Forelimb muscle (tissue), 1 donor: ENCODE results near the gene KAZN. TPM values are rescaled to one million over a fixed set of nuclear protein-coding genes. Genes with fewer than 3 reads are reported as not detected.

Source experiments
- DNase-seq: peaks from one replicate; pipeline ENCODE4 v3.0.0-alpha.2; 2013; ENCODE audit warnings: low read depth
- polyA plus RNA-seq: library from polyadenylated mRNA; unstranded; fragments of 120-200 nt; gene quantifications from one replicate; pipeline ENCODE4 v1.2.1, GENCODE V29; 2013; ENCODE audit not compliant: insufficient read length

Gene KAZN
- polyA plus RNA-seq, 1 donor, result 12.8 TPM

DNA sequence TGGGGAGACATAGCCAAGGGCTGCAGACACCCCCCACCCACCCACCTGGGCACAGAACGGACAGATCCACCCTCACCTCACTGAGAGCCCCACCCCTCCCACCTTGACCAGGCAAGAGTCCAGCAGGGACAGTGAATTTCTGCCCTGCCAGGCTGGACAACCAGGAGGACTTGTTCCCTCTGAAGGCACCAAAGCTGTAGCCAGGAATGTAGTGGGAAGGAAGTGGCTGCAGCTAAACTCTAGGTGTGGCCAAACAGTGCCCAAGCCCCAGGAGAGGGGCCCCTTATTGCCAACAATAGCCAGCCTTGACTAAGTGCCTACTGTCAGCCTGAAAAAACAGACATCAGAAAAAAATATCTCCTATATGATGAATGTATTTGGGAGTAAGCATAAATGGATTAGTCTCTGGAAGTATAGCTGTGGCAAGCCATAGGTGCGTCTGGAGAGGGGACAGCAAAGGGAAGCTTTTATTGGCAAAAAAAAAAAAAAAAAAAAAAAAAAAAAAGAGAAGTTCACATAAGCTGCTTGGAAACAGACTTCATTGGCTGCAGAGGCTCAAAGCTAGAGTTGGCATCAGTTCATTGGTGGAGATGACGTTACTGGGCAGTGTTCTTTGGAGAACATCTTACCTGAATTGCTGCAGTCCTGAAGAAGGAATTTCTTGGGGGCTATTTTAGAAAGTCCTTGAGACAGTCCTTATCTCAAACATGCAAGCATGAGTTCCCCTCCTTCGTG, 490.9 kb downstream of the KAZN start:
- no peak for DNase-seq

DNA sequence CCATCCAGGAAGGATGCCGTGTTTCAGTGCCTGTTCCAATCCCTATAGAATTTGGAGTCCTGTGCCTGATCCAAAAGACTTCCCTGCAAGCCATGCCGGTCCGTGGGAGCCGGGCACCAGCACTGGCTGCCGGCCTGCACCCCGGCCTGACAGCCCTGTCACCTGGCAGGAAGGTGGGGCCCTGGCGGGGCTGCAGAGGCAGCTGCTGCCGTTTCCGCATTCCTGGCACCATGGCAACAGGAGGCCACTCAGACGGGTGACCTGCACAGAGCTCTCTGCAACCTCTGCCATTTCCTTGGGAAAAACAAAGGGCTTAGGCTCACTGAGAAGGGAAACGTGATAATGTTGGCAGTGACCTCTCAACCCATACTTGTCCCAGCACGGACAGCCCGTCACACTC, 491.9 kb downstream of the KAZN start:
- no peak for DNase-seq

DNA sequence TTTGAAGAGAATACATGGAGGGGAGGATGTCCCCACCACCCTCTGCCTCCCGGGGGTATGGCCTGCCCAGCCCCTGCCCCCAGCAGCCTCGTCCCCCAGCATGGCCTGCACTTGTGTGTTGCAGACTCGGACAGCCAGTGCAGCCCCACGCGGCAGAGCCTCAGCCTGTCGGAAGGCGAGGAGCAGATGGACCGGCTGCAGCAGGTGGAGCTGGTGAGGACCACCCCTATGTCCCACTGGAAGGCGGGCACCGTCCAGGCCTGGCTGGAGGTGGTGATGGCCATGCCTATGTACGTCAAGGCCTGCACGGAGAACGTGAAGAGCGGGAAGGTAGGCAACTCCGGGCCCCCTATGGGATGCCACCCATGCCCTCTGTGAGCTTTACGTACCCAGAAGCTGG, 495.6 kb downstream of the KAZN start:
- DNase-seq, result no peak

DNA sequence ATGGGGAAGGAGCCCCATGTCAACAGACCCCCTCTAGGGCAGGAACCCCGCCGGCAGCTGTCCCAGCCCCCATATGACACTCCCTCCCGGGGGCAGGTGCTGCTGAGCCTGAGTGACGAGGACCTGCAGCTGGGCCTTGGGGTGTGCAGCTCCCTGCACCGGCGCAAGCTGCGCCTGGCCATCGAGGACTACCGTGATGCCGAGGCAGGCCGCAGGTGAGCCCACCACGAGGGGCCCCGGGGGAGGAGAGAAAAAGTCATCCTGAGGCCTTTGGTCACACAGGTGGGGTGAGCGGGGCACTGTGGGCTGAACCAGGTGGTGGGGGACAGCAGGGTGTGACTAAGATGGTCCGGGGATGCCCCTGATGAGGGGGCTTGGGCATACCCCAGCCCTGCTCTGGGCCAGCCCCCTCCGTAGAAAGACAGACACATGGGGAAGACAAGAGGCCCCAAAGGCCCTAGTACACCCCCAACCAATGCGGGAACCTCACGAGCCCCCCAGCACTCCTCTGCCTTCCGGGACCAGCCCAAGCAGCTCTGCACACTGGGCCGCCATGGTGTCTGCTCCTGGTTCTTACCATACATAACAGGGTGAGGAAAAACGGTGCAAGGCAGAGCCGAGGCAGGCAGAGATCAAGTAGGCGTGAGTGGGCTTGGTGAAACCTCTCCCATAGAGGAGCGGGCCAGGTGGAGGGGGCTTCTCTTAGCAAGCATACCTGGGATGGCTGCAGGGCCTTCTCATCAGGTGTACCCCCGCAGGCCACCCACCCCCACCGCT, 496.4 kb downstream of the KAZN start:
- DNase-seq, result no peak

DNA sequence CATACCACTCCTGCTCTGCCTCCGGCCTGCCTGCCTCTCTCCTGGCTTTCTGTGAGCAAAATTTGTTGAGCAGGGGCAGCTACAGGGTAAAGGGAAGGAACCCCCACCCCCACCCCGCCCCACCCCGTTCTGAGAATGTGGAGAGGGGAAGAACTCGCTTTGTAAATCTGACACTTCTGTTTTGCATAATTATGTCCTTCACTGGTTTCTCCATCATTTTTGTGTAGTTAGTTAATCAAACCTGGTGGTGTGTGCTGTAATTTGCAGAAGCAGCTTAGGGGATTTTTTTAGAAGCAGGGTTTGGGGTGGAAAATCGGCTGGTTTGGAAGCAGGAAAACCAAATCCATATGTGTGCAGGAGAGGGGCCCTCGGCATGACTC, 497.0 kb downstream of the KAZN start:
- no peak for DNase-seq

DNA sequence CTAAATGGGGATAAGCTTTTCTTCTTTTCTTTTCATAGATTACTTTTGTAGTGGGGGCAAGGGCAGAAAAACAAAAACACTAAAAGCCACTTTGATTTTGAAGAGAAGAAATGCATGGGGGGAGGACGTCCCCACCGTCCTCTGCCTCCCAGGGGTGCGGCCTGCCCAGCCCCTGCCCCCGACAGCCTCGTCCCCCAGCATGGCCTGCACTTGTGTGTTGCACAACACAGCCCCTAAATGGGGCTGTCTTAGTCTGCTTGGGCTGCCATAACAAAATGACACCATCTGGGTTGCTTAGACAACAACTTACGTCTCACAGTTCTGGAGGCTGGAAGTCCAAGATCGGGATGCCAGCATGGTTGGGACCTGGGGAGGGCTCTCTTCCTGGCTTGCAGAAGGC, 497.8 kb downstream of the KAZN start:
- no peak for DNase-seq

DNA sequence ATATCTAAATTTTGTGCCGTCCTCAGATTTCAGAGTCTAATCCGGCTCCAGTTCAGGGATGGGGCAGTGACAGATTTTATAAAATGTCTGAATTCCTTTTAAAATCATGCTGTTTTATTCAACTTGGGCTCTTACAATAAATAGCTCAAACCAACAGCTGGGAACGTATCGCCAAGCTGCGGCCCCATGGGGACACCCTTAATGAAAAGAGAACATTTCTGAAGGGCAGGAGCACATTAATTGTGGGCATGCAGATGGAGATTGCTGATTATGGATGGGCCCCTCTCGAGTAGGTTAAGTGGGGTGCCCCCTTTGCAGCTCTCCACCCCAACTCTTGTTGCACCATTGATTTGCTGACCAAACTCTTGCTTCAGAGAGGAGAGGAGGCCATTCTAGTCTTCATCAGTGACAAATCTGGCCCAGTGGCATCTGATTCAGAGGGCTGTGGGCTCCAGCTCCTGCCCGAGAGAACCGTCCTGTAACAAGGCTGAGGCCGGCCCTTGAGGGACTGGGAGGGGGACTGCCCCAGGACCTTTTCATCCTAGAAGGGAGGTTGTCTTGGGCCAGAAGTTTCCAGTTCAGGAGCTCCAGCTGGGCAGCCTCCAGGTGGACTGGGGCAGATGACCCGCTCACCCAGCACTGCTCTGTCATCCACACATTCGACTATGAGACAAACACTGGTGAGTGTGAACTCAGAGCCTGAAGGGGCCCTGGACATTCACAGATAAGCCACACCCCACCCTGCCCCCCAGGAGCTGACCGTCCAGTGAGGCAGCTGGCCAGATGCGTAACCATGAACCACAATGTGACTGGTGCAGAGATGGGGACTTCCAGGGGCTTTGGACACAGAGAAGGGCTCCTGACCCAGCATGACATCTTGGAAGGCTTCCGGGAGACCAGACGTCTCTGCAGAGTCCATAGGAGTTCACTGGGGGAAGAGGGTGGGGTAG, 500.0 kb downstream of the KAZN start:
- no peak for DNase-seq

DNA sequence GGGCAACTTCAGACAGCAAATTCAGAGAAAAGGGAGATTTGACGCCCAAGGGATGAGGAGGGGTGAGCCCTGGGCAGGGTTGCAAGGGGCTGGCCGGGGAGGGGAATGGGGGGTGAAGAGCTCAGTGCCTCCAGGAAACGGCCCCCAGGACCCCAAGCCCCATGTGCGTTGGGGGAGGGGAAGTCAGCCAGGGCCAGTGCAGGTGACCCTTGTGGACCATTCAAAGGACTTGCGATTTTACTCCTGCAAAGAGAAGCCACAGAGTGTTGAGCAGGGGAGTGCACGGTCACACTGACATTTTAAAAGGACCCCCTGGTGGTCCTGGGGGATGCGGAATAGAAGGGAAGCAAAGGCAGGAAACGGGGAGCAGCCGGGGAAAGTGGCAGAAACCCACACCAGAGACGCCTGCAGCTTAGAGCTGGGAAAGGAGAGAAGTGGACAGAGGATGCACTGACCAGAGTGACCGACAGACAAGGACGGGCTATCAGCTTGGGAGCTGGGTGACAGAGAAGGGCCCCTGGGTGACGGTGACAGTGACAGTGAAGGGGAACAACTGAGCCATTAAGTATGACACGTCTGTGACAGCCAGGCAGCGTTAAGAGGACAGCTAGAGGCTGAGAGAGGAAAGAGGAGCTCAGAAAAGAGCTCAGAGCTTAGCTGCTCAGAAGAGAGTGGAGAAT, 501.1 kb downstream of the KAZN start:
- no peak for DNase-seq

DNA sequence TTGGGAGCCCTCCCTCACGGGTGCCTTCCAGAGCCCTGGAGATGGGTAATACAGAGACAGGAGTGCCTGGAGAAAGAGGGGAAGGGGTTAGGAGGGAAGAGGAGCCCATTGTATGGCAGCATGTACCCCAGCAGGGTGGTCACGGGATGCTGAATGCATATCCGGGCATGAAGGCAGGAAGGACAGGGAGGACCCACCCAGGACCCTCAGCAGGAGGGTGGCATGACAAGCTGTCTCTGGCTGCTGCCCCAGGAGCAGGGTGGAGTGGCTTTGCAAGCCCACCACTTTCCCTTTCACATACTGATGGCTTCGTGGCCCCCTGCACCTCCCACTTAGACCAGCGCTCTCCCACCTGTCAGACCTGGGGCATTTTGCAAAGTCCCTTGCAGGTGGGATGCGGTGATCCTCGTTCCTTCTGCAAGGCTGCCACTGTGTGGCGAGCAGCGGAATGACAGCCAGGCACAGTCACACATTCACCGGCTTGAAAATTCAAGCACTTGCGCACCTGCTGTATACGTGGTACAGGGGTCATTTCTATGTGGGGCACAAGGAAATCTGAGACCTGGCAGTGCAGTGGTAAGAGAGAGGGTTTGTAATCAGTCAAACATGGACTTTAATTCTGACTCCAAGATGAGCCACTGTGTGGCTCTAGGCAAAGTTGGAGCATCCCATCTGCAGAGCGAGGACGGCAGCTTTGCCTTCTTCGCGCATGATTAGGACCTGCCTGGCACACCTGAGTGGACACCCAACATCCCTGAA, 501.8 kb downstream of the KAZN start:
- no peak for DNase-seq

DNA sequence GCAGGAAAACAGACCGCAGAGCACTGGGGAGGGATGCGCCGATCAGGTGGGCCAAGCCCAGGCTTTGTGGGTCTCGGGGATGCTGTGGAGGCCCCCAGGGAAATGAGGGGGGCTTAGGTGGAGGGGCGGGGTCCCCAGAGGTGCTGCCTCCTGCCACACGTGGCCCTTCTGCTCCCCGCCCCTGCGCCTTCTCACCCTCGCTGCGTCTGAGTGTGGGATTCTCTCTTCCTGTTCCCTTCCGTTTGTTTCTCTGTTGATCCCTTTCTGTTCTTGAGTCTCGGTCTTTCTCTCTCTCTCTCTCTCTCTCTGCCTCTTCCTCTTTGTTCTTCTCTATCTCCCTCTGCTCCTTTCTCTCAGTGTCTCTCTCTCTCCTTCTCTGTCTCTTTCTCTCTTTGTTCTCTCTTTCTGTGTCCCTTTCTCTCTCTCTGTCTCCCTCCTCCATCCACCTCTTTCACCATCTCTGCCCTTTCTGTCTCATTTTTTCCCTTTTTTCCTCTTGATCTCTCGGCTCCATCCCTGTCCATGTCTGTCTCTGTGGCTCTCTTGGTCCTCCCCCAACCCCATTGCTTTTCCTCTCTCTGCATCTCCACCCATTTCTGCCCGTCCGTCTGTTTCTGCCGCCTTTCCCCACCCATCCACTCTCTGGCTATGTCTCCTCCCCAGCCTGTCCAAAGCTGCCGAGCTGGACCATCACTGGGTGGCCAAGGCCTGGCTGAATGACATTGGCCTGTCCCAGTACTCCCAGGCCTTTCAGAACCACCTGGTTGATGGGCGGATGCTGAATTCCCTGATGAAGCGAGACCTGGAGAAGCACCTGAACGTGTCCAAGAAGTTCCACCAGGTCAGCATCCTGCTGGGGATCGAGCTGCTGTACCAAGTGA, 502.6 kb downstream of the KAZN start:
- no peak for DNase-seq

DNA sequence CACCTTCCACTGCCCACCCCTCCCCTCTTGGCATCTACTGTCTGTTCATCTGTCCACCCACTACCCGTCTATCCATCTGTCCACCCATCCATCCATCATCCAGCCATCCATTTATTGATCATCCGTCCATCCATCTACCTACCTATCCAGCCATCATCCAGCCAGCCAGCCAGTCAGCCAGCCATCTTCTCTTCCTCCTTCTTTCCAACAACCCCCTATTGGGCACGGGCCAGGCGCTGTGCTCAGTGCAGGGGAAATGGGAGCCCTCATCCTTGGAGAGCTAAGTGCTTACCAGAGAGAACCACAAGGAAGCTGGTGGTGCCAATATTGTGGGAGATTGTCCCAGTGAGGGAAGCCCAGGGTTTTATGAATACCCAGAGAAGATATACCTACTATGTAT, 503.3 kb downstream of the KAZN start:
- DNase-seq, result no peak

DNA sequence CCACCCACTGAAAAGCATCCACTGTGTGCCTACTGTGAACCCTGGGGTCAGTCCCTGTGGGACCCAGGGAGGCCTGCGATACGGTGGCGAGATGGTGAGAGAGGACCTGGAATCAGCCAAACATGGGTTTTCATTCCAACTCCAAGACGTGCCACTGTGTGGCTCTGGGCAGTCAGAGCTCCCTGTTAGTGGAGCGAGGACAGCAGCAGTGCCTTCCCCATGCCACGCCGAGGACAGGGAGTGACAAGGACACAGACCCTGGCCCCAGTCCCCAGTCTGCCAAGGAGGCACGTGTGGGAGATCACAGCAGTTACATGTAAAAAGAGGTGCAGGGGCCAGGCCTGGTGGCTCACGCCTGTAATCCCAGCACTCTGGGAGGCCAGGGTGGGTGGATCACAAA, 504.2 kb downstream of the KAZN start:
- DNase-seq, result no peak

DNA sequence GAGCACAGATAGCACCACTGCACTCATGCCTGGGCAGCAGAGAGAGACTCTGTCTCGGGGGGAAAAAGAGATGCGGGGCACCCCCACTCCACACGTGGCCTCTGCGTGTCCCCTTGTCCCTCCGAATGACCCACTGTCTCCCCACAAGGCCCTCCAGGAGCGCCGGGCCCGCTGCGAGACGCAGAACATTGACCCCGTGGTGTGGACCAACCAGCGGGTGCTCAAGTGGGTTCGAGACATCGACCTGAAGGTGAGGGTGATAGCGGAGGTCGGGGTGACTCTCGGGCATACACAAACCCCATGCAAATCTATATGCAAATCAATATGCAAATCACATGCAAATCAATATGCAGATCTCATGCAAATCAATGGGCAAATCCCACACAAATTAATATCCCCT, 504.7 kb downstream of the KAZN start:
- no peak for DNase-seq

DNA sequence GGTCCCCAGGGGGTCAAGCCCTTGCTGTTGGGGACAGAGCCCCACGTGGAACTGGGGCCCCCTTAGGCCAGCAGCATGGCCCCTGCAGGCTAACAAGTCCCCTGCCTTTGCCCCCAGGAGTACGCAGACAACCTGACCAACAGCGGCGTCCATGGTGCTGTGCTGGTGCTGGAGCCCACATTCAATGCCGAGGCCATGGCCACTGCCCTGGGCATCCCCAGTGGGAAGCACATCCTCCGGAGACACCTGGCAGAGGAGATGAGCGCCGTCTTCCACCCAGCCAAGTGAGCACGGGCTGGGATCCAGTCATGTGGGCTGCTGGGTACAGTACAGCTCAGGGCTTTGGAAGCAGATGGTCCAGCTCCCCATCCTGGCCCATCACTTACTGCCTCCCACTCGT, 505.4 kb downstream of the KAZN start:
- DNase-seq, result no peak

DNA sequence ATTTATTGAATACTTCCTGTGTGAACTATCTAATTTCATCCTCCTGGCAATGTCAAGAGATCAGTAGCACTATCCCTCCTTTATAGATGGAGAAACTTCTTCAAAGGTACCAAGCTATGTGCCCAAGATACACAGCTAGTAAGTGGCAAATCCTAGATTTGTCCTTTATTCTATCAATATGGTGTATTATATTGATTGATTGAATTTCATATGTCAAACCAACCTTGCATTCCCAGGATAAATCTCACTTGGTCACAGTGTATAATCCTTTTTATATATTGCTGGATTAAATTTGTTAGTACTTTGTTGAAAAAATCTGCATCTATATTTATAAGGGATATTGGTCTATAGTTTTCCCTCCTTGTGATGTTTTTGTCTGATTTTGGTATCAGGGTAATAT, 506.3 kb downstream of the KAZN start:
- DNase-seq, result no peak

DNA sequence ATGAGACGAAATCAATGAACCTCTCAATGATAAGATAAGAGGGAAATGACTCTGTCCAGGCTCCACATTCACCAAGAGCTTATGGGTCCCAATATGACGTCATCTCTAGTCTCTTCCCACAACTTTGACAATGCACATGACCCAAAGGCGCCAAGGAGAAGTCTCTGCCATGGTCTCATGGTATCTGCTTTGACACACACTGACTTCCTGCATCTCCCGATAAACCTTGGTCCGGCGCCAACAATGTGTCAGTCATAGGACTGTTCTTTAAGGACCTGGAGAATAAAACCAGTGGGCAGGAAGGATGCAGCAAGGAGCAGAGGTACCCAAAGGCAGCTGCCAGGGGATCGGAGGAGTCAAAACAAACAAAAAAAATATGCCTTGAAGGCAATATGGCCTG, 508.1 kb downstream of the KAZN start:
- DNase-seq, result no peak

DNA sequence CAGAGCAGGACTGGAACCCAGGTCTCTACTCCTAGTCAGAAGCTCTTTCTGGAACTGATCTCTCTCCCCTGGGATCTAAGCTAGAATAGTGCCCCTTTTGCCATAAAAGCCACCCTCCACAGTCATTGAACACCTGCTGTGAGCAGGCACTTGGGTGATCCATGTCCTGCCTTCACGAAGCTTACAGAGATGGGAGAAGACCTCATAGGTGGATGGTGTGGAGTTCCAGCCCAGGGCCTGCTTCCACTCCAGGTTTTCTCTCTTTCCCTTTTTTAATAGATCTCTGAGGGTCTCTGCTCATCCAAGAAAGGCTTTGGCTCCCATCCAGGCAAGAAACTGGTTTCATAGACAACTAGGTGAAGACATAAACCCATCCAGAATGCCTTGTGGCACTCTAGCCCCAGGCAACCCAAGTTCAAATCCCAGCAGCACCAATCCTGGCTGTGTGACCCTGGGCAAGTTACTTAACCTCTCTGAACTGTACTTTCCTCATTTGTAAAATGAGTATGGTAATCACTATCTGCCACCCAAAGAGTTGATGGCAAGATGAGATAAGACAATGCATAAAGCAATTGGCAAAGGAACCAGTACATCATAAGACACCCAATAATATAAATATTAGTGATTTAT, 508.7 kb downstream of the KAZN start:
- DNase-seq, result no peak

DNA sequence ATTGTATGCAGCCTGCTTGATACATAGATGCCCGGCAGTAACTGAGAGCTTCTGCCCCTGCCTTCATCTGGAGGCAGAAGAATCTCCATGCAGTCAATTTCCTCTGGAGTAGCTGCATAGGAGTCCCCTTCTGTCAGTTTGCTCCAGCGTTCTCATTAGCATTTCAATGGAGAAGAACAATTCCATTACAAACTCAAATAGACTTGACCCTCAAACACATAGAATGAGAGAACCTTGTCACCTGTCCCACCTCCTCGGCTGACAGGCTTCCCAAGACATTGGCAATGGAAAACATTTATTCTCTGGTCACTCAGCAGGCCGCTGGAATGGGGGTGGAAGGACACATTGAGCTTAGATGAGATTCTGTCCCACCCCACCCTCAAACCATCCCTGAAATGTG, 509.4 kb downstream of the KAZN start:
- DNase-seq, result no peak

DNA sequence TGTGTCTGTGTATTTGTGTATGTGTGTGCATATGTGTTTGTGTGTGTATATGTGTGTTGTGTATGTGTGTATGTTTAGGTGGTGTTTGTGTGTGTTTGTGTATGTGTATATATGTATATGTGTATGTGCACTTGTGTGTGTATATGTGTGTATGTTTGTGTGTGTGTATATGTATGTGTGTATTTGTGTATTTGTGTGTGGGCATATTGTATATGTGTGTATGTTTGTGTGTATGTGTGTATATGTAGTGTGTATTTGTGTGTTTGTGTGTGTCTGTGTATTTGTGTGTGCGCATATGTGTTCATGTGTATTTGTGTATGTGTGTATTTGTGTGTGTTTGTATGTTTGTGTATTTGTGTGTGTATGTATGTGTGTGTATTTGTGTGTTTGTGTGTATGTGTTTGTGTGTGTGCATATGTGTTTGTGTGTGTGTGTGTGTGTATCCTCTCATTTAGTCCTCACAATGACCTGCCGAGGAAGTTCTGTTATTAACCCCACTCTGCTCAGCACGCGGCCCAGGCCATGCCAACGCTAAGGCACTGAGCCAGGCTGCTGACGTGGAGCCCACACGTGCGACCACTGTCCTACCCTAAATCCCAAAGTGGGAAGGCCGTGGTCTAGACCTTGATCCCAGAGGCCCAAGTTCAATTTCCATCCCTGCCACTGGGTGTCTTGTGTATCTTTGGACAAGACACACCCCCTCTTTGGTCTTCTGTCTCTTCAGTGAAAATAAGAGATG, 511.8 kb downstream of the KAZN start:
- no peak for DNase-seq
